Colon (tissue), 2 donors: Measurements from ENCODE around the gene FBXL7.

ENCODE experiments used
- FAIRE-seq: peaks from 2 replicates; lab custom pipeline; 2012; peaks lifted over from hg19 to GRCh38; lab: Jason Lieb, UNC
- donor health status: control.
- donor health status: control.

The FBXL7 gene

GRCh38 chr5:15502208-15502607 lies 2.2 kb downstream of the FBXL7 start:
- FAIRE-seq, result no peak

GRCh38 chr5:15506146-15506545 lies 6.2 kb downstream of the FBXL7 start:
- FAIRE-seq, result no peak

DNA sequence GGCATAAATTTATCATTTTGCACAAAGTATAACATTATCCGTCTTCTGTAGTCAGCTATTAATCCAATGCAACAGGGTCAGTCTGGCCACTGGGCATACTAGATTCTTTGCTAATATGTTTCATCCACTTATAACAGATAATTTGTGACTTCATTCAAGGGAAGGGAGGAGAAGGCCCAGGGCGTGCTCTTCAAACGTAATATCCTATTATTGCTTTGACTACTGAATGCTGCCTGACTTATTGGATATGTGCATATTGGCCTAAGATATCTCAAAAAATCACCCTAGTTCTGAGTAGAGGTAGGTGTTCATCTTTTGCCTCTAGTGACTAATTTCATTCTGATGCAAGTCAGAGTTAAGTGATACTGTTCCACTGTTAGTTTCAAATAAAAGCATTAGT lies 6.9 kb downstream of the FBXL7 start:
- no peak for FAIRE-seq

- FAIRE-seq, result no peak
These were observed 10.1 kb downstream of the FBXL7 start for GRCh38 chr5:15510092-15510491.

DNA sequence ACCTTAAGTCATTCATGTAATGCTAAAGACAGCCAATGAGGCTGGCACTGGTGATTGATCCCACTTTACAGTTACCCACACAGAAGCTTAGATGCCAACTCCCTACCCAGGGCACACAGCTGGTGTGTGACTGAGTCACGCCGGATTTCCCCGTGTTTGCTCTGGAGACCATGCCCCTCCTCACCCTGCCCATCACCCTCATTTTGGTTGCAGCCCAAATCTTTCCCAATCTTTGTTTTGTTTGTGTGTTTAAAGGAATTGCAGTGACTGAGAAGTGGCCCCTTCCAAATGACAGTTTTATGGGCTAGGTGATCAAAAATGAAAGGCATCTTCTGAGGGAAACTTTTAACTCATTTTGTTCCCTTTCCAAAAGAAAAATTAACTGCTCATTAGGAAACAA lies 10.9 kb downstream of the FBXL7 start:
- FAIRE-seq, result no peak

- FAIRE-seq, result no peak
These were observed 13.5 kb downstream of the FBXL7 start for GRCh38 chr5:15513431-15513830.

DNA sequence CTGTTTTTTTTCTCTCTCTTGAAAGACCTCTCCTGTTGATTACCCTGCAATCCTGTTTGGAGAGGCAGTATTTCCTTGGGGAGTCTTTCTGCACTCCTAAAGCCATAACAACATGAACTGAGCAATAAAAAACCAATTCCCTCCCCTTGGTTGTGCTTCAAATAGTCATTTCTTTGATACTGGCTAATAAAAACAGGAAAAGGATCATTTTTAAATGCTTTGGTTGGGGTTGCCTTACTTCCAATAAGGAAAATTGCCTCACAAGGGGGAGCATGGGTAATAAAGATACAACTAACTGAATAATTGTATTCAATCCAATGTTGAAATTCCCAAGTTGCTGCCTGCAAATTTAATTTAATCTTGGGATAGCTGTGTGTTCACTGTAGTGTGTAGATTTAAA lies 13.9 kb downstream of the FBXL7 start:
- FAIRE-seq, result no peak

- FAIRE-seq, result no peak
These were observed 15.2 kb downstream of the FBXL7 start for GRCh38 chr5:15515229-15515628.

DNA sequence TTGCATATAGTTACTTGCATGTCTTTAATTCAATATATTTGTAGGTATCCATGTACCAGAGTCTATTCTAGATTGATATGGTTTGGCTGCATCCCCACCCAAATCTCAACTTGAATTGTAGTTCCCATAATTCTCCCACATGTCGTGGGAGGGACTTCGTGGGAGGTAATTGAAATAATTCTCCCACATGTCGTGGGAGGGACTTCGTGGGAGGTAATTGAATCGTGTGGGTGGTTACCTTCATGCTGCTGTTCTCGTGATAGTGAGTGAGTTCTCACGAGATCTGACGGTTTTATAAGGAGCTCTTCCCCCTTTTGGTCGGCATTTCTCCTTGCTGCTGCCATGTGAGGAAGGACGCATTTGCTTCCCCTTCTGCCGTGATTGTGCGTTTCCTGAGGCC lies 16.5 kb downstream of the FBXL7 start:
- no peak for FAIRE-seq

- no peak for FAIRE-seq
These were observed 18.8 kb downstream of the FBXL7 start for GRCh38 chr5:15518786-15519185.

DNA sequence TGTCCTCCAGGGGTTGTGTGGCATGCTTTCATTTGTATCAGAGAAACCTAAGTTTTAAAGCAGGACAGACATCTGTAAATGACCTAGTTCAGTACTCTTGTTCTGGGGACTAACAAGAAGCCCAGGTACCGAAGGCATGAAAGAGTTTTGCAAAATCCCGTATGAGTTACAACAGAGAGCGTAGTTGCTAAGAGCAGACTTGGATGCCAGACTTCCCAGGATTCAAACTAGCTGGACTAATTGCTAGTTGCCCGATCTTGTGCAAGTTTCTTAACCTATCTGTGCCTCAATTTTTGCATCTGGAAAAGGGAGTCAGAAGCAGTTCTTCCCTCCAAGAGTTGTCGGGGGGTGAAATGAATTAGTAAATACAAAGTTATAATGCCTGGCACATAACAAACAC lies 20.9 kb downstream of the FBXL7 start:
- no peak for FAIRE-seq

DNA sequence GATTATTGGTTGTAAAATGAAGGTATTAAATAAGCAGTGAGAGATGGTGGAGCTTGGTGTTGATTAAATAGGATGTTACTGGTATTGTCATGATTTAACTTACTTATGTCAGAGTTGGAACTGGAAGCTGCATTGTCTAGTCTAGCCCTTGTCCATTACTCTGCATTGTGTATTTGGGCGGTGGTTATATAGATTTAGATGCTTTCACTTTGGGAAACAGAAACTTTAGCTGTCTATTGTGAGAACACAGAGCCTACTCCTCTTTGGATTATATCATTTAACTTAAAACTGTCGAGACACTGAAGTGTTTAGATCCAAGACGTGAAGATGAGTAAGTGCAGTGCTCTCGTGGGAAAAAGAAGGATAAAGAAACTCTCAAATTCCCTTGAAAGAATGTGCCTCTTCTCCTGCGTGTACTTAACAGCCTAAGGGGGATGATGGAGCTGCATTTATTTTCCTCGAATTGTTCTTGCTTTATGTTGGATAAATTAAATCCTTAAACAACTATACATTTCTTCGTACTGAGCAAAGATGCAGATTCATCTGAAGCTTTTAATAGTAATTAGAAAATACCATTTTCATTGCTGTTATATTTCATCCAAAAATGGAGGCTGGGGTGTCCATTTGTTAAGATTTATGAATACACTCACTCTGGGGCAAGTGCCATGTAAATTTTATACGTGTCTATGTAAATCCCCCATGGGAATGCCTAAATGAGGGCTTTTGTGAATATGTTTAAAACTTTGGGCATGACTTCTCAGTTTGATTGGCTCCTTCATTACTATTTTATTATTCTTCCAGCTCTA lies 21.6 kb downstream of the FBXL7 start:
- no peak for FAIRE-seq

DNA sequence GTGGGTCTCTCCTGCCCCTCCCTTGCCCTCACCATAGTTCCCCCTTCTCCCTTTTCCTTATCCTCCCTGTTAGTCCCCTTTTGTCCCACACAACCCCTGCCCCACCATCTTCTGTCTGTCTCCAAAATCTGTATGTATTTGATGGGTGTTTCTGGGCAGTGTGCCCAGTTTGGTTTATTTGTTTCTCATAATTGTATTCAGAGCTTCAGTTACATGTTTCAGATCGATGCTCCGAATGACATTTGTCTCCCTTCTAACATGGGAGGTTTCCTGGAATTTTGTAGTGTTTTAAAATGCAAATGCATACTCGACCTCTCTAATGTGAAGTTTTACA lies 22.2 kb downstream of the FBXL7 start:
- no peak for FAIRE-seq

GRCh38 chr5:15524712-15525111 lies 24.7 kb downstream of the FBXL7 start:
- FAIRE-seq, result no peak

DNA sequence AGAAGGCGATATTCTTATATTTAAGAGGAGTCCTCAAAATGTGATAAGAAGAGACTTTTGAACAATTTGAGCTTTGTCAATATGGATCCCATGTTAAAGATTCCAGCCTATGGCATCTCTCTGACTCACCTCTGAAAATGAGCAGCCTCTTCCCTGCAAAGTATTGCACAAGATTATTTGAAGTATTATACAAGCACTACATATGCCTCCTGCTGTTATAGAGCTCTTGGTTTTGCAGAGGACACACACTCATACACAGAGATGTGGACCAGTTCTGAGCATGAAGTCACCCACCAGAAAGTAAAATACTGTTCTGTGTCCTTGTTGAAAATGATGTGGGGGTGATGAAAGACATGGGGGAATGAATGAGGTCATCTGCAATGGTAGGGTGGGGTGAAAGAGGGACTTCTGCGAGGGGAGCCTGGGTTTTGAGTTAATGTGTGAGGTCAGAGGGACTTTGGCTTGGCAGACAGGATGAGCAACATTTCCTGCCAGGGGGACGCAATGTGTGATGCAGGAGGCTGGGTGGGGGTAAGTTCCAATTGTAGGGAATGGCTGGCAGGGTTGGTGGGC lies 25.8 kb downstream of the FBXL7 start:
- no peak for FAIRE-seq

DNA sequence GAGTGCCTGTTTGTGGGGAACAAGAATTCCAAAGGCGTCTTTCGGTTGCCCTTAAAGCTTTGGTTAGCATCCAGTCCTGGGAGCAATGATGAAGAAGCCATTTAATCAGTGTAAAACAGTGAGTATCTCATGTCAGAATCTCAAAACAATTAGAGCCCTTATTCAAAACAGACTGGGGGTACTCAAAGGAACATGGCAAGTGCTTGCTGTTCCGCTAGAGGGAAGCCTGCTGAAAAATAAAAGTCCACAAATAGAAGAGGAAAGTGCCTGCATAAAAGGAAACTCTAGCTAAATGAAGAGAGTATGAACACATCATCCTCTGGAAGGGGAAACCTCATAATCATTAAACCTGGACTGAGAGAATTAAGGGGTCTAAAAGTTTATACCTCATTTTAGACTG lies 26.4 kb downstream of the FBXL7 start:
- FAIRE-seq, result no peak

DNA sequence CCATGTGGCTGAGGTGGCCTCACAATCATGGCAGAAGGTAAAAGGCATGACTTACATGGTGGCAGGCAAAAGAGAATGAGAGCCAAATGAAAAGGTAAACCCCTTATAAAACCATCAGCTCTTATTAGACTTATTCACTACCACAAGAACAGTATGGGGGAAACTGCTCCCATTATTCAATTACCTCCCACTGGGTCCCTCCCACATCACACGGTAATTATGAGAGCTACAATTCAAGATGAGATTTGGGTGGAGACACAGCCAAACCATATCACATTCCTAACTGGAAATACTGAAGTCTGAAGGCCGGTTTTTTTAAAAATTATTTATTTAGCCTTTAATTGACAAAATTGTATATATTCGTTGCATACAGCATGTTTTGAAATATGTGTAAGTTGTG lies 28.5 kb downstream of the FBXL7 start:
- no peak for FAIRE-seq

GRCh38 chr5:15529013-15529412 lies 29.0 kb downstream of the FBXL7 start:
- FAIRE-seq, result no peak

- FAIRE-seq, result no peak
These were observed 29.8 kb downstream of the FBXL7 start for GRCh38 chr5:15529821-15530220.

GRCh38 chr5:15533129-15533893 lies 33.3 kb downstream of the FBXL7 start:
- FAIRE-seq, result no peak

DNA sequence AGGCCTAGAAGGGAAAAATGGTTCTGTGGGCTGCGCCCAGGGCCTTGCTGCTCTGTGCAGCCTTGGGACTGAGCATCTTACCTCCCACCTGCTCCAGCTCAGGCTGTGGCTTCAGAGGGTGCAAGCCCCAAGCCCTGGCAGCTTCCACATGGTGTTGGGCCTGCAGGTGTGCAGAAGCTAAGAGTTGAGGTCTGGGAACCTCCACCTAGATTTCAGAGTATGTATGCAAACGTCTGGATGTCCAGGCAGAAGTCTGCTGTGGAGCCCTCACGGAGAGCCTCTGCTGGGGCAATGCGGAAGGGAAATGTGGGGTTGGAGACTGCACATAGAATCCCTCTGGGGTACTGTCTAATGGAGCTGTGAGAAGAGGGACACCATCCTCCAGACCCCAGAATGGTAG lies 36.0 kb downstream of the FBXL7 start:
- no peak for FAIRE-seq

- FAIRE-seq, result no peak
These were observed 38.5 kb downstream of the FBXL7 start for GRCh38 chr5:15538516-15538915.

DNA sequence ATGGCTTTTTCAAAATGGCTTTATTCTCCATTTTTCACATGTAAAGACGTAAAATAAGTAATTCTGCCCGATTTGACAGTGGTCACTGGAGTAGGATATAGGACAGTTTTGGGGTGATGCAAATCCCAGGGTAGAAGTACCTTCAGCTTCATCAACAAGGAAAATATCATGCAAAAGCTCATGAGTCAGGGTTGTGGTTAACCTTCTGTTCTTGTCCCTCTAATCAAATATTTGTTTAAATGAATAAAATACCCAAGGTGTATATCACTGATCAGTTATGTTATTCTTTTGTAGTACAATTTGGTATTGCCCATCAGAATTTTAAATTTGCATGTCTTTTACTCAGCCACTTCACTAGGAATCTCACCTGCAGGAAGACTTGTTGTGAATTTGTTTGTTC lies 40.0 kb downstream of the FBXL7 start:
- no peak for FAIRE-seq

DNA sequence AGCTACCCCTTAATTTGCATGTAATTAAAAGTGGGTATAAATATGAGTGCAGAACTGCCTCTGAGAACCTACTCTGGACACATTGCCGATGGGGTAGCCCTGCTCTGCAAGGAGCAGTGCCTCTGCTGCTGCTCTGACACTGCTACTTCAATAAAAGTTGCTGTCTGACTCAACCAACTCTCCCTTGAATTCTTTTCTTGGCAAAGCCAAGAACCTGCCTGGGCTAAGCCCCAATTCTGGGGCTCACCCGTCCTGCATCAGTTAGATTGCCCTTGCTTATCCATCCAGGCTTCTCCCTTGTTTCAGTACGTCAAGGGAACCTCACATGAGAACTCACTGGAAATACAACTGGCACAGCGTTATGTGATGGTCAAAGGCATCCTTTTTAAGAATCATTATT lies 44.1 kb downstream of the FBXL7 start:
- FAIRE-seq, result no peak
